NCI-H1417 (cell line): ENCODE data around the gene MBD2.

Experiments used
- DNase-seq, 3 experiments: peaks; one replicate each; lab custom pipeline; 2025; lab: John Stamatoyannopoulos, UW

MBD2 gene

GRCh38 chr18:54202851-54203250 lies 21.6 kb downstream of the MBD2 start:
- no peak for DNase-seq

DNA sequence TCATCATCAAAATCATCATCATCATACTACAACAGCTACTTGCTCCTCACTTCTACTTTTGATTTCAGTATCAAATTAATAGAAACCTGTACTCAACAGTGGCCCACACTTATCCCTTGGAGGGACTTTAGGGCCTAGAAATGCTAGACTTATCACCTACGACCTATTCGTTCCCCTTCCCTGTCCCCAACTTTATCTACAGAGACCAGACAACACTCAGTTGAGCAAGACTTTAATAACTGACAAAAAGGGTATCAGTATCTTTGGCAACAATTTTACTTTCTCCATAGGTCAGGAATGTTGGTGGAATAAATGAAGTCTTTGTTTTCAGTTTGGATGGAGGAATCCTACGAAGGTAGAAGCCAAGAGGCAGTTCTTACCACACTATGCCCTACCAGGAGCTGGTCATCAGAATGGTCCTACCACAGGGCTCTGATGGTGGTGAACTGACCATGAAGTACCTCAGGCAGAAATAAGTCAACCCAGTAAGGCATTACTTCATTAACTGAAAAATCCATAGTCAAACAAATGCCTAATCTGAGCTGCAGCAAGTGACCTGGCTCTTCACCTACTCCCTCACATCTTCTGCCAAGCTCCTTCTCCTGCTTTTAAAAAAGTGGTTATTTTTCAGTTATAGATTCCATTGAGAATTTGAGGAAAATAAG lies 26.6 kb downstream of the MBD2 start:
- no peak for DNase-seq

DNA sequence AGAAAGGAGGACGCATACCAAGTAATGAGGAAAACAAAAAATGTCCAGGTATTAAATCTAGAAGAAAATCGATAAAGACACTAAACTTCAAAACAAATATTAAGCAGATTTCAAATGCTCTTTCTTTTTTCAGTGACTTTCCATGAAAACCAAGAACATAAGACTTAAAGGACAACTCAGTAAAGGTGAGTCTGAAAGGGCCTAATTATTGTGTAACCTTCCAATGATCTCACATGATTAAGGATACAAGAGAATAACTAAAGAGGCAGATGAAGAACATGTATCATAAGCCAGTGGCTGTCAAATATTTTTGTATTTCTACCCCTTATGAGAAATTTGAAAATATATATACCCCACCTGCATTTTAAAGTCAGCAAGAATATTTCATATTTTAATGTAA lies 30.7 kb downstream of the MBD2 start:
- DNase-seq, result no peak

DNA sequence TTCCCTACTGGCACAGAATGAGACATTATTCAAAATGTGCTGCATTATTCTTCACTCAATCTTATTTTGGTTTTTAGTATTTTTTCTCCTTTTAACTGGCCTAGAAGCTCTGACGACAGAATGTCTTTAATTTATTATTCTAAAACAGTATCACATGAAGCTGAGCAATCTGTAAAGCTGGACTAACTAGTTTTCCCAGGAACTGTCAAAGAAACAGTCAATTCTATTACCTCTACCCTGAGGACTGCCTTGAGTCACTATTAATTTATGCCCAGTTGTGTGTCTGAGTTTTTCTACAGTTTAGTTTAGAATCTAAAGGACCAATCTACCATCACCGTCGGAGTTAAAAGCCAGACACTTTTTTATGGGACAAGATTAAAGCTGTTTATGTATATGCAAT lies 31.6 kb downstream of the MBD2 start:
- no peak for DNase-seq

DNA sequence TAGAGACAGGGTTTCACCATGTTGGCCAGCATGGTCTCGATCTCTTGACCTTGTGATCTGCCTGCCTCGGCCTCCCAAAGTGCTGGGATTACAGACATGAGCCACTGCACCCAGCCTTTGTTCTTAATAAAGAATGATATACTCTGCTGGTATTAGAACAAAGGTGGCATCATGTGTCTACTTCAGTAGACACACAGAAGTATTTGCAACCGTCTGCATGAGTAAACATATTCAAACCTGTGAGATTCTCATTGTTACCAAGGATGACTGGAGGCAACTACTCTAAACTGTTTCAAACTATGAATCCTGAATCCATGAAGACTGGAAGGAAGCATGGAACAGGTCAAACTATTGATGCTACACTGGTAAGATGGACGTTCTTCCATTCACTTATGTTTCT lies 32.1 kb downstream of the MBD2 start:
- no peak for DNase-seq

DNA sequence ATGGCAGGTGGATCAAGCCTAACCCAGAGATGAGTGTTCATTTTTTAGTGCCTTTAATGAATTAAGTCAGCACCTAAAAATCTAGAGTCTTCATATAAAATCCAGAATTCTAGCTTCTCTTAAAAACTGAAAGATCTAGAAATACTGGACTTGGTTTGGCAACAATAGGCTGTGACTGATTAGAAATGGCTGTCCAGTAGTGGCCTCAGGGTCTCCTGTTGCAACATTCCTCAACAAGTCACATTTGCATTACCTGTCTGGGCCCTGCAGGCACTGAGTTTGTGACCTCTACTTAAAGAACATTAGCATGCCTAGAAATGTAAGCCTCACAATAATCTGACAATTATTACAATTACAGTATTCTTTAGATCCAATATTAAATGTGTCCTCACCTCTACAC lies 33.1 kb downstream of the MBD2 start:
- no peak for DNase-seq

DNA sequence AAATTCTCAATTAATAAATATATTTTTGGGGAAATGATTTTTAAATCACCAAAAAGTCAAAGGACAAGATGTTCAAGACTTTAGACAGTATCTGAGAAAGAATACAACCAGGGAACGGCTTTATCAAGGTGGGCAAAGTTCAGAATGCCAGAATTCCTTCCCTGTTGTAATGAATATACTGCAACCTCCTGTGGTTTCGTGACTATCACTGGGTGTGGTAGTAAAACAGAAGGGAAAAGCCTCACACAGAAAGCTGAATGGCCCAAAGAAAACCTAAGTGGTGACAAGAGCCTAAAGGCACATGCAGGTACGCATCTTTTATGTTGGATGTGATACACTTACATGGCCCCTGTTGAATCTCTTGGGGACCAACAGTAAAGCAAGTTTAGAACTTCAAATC lies 37.1 kb downstream of the MBD2 start:
- DNase-seq, result no peak

- DNase-seq, result no peak
Observed at GRCh38 chr18:54184836-54185235, 39.6 kb downstream of the MBD2 start.

GRCh38 chr18:54183390-54183789 lies 41.1 kb downstream of the MBD2 start:
- no peak for DNase-seq

DNA sequence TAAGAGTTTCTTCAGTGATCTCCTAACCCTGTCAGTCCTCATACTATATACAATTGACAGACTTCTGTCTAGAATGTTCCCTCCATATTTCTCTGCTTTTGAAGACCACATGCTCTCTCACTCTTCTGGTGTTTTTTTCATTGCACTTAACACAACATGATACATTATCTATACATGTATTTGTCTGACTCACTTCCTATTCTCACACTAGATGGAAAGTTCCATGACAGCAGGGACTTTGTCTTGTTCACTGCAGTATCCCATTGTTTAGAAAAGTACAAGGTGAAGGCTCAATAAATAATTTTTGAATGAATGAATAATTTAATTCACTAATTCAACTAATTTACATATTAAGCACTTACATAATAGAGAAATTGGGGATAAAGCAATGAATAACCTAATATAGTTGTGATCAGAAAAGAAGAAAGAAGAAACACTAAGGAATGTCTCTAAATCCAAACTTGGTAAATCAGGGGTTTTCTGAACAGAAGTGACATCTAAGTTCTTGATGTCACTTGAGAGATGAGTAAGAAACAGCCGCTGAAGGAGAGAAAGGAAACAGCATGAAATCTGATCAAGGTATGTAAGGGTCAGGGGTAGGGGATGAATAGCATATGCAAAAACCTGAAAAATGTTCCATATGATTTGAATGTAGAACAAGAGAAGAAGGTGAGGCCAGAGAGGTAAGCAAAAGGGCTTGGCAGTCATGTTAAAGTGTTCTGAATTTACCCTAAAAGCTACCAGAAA lies 42.4 kb downstream of the MBD2 start:
- no peak for DNase-seq

- no peak for DNase-seq
Observed at GRCh38 chr18:54173980-54174630, 50.4 kb downstream of the MBD2 start.

GRCh38 chr18:54173250-54173649 lies 51.2 kb downstream of the MBD2 start:
- DNase-seq, result no peak

DNA sequence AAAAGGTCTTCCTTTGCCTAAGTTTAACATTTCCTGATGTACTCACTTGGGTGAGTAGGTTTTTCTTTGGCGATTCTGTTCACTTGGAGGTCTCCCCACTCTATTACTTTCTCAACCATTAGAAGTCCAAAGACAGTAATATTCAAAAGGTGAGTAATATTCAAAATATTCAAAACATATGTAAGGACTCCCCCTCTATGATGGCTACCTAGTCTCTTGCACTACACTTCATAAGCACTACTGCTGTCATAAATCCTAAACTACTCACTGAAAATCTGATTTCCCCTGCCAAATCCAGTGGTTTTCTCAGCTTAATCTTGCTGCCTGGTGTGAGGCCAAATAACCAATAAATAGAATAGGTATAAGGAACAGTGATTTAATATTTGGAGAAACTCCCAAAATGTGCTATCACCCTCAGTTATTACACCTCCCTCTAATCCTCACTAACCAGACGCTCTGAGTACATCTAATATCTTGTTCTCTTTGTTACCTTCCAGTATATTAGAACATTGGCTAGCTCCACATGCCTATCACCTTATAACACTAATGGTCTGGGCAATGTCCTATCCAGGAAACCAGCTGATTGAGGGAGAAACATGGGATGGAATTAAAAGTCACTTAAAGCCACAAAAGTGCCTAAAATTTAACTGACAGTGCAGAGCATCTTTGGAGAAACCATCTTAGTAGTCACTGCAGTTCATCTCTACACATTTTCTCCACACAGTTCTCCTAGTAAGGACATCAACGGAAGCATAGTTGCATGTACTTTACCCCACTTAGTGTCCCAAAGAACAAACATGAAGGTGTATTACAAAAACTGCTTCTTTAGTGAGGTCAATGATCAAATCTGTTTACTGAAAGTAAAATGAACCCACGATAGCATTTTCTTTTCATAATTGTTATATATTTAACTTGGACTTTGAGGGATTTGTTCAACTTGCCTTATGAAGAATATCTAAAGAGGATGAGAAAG lies 54.8 kb downstream of the MBD2 start:
- DNase-seq, result no peak

DNA sequence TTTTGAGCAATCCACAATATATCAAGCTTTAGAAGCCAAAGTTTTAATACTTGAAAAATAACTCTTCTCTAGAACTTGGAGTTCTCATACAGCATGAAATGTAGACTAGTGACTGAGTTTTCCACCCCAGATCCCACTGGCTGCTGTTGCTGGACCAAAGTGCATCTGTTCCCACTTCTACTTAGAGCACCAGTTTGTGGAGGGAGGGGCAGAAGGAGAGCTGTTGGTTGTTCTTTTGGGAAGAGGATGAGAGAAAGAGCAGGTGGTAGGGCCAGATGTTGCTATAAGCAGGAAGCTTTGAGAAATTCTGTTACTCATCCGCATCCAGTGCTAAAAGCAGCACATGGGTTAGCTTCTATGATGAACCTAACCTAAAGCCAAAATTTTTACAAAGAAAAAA lies 59.0 kb downstream of the MBD2 start:
- no peak for DNase-seq

DNA sequence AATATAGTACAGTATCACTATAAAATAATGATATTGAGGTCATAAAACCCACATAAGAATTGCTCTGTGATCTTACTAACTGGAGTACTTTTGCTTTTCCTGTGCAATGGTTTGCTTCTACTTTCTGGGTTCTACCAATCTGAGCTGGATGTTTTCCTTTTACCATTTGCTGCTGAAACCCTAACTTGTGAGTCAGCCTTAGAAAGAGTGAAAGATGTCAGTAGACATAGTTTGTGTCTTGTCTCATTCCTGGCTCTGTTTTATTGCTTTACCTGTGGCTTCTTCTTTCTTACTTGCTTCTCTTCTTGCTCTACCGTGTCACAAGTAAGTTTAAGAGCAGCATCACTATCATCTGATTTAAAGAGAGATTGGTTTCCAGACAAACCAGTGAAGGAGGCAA lies 61.0 kb downstream of the MBD2 start:
- no peak for DNase-seq

DNA sequence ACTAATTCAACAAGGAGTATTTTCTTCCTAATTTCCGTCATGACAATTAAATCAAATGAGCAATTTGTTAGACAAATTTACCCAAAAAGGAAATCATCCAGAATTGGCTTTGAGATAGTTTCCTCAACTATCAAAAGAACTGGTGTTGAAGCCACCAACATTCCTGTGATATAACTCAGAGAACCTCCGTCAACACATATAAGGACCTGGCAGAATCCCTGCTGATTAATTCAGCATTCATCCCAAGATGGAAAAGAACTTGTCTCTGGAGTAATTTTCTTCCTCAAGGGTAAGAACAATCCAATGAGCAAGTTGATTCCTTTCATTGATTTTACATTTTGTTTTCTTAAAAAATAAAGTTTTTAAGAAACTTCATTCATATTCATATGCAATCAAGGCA lies 62.0 kb downstream of the MBD2 start:
- no peak for DNase-seq

DNA sequence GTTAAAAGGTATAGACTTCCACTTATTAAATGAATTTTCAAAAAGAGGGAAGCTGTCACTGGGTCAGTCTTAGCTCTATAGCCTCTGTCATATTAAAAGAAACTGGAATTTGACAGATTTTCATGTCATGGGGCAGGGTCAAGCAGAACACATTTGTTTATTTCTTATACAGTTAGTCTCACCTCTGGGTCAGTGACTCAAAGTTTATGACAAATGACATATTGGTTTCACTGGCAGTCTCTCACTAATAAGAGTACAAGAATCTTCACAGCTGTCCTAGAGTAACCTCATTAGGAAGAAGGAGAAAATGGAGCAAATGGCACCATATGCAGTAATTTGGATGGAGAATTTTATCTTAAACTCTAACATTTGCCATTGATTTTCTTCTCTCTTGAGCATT lies 63.2 kb downstream of the MBD2 start:
- DNase-seq, result no peak

DNA sequence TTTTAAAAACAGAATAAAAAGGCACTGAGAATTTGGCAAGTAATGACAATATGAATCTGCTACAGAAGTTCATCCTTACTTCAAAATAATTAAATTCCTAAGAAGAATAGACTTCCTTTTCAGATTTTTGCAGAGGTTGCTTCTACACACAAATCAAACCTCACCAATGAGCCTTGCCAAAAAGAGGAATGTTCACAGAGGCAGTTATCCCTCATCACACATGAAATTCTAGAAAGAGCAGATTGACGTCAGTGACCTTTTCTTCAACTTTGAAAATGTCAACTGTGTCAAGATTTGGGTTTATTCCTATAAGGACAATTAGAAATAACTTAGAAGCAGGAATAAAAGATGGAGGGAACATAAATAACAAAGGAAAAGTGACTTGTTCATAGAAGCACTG lies 64.6 kb downstream of the MBD2 start:
- no peak for DNase-seq

- no peak for DNase-seq
Observed at GRCh38 chr18:54157646-54158385, 66.7 kb downstream of the MBD2 start.

GRCh38 chr18:54155412-54155811 lies 69.1 kb downstream of the MBD2 start:
- no peak for DNase-seq

DNA sequence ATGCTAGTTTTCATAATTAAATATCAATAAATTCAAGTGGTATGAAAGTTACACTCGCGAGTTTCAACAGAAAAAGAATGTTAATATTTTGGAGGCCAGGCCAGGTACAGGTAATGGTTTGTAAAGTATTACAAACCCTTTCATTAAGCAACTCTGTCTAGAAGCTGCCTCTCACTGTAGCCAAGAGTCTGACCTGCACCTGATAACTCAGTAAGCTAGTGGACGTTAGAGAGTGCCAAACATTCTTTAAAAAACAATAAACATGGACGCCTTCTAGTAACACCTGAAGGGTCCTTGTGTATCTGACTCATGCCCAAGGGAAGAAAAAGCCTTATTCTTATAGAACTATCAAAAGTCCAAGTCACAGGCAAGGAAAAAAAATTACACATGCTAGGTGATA lies 70.2 kb downstream of the MBD2 start:
- no peak for DNase-seq

DNA sequence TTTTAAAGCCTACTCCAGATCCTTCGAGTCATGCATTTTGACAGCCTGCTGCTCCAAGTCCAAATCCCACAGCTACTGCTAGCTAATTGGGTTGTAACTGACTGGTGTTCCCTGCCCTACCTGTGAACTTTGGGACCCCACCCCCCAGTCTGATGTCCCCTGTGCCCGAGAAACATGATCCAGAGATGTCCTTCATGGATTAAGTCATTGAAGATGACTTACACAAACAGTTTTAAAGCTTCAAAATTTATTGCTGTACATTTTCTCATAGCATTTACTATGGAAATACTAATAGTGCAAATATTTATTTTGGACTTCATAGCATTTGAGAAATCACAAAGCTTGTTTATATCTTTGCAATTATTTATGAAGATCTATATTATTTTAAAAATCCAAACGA lies 73.1 kb downstream of the MBD2 start:
- DNase-seq, result no peak
